HG03097 (cell line): Measurements from ENCODE around the gene KRT85.

Experiments used
- ATAC-seq: cut with Tn5 transposase; IDR thresholded peaks from one replicate; pipeline ENCODE4 v1.9.1; 2021; ENCODE audit not compliant: unreplicated experiment, low FRiP score

The KRT85 gene

DNA sequence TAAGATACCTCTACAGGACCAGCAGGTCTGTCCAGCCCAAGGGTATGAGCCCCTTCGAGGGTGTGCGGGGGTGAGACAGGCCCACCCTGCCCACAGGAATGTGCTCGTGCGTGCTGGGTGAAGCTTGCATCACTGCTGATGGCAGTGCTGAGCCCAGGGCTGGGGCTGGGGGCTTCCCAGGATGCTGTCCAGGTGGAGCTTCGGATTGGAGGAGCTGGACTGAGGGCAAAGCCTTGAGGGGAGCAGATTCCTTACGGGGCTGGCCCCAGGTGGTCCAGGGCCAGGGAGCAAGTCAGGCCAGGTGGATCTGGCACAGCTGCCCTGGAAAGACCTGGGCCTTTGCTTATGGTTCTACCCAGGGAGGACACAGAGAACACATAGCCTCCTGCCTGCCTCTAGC lies 2.5 kb upstream of the KRT85 start:
- no peak for ATAC-seq

DNA sequence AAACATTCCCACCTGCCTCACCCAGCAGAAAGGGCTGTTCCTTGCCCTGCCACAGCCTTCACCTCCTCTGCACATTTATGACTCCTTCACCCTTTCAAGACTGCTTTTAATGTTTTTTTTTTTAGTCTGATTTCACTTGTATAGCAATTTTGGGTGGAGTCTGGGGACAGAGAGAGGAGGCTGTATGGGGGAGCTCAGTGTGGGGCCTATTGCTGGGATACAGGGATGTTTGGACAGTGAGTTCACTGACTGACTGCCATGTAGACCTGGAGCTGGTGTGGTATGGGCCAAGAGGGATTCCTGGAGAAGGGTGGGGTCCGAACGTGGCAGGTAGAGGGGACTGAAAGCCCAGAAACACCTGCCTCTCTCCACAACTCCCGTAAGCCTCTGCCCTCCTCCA lies 1.9 kb upstream of the KRT85 start:
- no peak for ATAC-seq

DNA sequence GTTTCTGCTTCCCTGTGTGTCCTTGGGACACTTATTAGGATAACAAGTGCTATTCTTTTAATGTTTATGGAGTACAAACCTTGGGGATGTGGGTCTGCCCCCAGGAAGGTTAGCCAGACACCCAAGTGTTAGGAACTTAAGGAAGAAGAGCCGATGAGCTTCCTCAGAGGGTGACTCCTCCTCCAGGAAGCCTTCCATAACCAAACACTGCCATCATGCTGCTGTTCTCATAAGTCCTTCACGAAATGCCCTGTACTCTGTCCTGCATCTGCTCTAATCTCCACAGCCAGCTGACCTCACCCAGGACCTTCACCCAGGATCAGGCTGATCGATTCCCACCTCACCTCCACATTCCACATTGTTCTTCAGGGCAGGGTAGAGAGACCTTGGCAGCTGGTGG lies 1.2 kb upstream of the KRT85 start:
- no peak for ATAC-seq

DNA sequence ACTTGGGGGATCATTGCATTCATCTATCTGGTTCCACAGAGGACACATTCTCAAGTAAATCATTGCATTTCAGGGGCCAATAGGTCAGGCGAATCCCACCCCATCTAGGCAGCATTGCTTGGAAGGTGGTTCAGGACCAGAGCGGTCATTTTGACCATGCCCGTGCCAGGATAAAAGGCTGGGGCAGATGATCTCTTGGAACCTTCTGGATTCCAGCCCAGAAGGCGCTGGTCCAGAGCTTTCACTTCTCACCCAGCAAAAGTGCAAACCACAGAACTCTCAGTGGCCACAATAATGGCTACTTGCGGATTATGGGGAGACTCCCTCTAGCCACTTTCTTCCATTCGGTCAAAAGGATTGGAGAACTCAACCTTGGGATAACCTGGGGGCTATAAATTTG lies 595 bp upstream of the KRT85 start:
- no peak for ATAC-seq

DNA sequence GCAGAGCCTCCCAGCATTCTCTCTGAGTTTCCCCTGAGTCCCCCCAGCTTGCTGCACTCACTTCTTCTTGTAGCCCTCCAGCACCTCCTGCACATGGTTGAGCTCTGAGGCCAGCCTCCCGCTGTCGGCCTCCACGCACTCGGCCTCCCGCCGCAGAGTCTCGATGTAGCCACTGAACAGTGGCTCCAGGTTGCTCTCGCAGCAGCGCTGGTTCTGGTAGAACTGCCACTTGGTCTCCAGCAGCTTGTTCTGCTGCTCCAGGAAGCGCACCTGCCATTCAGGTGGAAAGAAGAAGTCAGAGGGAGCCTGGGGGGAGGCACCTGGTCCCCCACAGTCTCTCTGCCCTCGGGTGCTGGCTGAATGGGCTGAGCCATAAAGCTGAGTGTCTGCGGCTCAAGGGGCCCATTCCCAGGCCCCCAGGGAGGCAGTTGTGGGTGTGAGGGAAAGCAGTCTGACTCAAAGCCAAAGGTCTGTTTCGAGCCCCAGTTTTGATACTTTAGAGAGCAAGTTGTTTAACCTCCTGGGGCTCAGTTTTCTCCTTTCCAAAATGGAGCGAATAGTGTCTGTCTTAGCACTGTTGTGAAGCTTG lies 2.3 kb downstream of the KRT85 start:
- ATAC-seq: no peak

DNA sequence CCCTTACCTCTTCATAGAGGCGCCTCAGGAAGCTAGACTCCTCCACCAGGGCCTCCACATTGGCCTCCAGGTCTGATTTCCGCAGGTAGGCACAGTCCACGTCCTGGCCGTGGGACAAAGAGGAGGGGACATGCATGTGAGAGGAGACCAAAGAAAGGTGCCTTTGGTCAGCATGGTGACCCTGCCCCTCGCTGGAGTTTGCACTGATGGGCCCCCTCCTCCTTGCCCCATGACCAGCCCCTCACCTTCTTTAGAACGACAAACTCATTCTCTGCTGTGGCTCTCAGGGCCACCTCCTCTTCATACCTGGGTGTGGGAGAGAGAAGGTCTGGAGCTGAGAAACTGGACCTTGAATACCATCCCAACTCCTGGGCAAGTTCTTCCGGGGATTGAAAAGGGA lies 3.2 kb downstream of the KRT85 start:
- ATAC-seq: no peak

DNA sequence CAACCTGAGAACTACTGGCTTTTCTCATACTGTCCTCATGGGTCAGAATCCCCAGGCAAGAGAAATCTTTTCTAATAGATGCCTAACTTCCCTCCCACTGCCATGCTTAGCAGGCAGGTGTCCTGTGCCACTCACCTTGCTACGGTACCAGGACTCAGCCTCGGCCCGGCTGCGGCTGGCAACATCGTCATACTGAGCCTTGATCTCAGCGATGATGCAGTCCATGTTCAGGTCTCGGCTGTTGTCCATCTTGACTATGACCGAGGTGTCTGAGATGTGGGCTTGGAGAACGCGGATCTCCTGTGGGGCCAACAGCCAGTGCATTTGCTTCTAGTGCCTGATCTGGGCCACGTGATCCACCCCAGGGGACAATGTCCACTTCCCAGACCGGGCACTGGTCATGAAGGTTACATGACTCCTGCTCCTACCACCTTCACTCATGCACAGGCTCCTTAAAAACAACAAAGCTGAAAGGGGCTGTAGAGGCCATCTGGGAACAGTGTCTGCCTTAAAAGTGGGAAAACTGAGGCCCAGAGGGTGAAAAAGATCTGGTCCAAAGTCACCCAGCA lies 4.1 kb downstream of the KRT85 start:
- ATAC-seq: no peak

DNA sequence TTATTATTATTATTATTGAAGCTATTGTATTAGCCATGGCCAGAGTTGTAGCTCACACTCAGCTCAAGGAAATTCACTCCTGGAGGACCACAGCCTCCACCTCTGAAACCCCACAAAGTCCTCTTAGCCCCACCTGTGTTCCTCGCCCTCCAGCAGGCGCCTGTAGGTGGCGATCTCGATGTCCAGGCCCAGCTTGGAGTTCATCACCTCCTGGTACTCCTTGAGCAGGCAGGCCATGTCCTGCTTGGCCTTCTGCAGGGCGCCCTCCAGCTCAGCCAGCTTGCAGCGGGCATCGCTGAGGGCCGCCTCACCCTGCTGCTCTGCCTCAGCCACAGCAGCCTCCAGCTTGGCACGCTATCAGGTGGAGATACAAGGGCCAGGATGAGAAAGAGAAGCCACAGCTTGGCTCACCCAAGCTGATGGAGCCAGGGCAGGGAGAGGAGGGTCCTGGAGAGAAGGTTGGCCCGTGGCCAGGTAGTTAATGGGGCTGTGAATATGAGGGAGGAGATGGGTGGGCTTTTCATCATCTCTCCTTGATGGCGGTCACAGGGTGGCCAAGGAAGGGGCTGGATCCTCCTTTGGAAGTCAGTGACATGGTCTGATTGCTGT lies 5.1 kb downstream of the KRT85 start:
- no peak for ATAC-seq

DNA sequence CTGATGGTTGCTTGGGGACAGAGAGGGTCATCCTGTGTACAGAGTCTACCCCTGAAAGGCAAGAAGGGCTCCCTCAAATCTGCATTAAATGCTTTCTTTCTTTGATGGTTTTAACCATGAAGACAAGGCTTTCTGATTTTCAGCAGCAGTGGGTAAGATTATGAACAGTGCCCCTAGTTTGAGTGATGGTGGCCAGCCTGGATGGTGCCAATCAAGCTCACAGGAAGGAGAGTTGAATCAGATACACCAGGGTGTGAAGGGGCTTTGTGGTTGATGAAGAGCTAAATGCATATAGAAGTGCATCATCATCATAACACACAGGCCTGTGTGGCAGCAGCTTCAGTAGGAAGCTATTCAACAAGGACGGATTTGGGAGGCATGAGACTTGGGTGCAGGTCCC lies 5.7 kb downstream of the KRT85 start:
- ATAC-seq: no peak

DNA sequence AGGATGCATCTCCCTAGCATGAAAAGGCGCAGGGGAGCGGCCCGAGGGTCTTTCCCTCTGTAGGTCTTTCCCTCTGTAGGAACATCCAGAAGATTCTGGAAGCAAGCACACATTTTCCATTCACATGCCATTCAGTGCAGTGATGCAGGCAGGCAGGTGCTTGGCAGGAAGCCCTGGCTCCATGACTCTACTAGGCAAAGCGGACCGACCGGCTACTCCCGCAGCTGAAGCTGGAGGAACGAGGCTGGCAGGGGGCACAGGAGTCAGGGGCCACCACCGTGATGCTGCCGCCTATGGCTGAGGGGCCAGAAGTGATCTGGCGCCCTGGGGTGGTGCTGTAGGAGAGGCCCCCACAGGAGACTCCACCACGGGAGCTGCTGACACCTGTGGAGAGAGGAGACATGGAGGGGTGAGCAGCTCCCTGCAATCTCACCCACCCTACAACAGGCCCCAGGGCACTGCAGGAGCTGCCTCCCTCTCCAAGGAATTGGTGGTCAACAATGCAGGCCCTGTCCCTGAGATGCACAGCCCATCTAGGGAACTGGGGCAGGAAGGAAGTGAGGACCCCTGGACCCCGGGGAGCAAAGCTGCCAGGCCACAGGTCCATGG lies 6.5 kb downstream of the KRT85 start:
- ATAC-seq: no peak

DNA sequence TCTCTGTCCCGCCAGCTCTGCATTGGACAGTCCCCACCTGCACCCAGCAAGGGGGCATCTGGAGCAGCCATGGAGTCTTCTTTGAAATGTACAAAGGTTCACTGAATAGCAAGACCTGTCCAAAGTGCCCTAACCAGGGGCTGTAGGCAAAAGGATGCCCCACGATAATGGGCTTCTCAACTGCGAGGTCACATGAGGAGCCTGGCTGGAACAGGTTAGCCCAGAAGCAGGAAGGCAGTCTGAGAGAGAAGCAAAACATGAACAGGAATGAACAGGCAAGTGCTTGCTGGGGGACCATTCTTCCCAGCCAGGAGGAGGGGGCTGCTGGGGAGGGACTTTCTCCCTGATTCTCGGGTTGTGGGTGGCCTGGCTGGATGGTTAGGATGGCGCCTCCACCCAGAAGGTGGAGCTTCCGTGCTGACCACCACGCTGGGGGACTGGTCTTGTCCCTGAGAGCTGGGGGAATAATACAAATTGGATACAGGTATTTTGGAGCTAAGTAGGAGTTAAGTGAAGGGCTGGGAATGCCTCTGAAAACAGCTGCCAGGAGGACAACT lies 7.1 kb downstream of the KRT85 start:
- ATAC-seq: no peak

DNA sequence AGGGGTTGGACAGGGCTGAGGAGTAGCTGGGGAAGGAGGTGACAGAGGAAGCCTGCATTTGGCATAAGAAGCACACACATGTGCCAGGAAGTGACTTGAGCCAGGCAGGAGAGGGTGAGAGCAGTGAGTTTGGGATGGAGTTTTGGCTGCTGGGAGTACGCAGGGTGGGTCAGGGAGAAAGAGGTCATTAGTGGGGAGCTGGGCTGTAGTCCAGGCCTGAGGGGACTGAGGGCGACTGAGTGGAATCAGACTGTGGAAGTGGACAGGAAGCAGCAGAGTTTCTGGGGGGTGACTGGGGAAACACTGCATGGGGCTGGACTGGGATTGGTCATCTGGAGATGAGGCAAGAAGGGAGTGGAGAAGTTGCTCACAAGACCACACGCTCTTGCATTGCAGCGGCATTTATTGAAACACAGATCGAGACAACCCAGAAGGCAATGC lies 7.6 kb downstream of the KRT85 start:
- no peak for ATAC-seq

DNA sequence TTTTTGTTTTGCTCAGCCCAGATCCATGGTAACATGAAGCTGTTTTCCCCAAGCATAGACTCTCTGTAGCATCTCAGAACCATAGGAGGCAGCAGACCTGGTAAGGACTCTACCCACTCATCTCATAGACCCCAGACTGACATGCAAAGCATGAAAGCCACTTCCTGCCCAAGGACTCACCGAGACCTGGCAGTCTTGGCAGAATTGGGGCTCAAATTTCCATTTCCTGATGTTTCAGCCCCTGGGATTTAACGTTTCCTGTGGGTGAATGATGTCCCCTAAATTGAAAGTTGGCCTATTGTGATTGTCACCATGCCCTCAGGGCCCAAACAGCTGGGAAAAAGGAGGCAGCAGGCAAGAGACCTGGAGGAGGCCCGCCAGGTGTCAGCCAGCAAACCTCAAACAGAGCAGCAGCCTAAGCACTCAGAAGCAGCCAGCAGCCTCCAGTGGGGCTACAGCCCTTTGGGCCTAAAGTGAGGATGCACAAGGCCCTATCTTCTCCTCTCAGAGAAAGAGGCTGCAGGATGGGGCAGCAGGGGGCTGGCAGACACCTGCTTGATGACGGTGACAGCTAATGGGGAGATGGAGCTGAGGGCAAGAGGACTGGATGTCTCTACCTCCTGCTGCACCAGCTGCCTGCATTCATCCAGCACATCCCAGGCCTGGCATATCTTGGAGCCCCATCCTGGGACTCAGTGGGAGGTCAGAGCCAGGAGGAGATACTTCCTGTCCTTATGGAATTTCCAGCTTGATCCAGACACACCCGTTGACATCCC lies 8.5 kb downstream of the KRT85 start:
- ATAC-seq: no peak

DNA sequence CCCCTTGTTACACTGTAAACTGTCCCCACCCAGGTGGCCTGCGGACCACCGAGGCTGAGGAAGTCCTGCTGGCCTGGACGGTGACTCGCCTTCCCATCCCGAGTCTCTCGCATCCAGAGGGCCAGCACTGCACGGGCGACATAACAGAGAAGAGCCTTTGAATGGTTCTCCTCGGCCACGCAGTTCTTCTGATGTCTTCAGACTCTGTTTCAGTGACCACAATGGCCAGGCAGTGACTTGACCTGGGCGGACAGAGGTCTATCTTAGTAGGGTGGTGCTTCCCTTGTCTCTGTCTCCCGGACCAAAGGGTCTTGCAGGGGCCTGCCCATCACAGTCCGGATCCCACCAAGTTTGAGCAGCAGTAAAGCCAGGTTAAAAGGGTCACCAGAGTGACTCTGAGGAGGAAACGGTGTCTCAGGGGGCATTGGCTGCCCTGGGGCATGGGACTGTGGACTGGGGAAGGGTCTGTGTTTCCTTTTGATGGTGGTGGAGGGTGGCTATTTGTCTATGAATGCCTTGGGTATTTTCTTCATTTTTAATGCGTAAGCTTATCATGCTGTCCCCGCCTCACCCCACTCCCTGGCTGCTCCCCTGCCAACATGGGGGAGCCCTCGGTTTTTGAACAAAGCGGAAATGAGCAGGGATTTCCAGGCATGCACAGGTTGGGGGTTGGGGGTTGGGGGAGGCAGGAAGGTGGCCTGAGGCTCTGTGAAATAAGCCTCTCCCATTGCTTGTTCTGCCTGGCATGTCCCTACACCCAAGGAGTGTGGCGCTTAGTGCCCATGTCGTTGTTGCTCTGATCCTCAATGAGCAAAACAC lies 10.3 kb downstream of the KRT85 start:
- ATAC-seq: no peak

DNA sequence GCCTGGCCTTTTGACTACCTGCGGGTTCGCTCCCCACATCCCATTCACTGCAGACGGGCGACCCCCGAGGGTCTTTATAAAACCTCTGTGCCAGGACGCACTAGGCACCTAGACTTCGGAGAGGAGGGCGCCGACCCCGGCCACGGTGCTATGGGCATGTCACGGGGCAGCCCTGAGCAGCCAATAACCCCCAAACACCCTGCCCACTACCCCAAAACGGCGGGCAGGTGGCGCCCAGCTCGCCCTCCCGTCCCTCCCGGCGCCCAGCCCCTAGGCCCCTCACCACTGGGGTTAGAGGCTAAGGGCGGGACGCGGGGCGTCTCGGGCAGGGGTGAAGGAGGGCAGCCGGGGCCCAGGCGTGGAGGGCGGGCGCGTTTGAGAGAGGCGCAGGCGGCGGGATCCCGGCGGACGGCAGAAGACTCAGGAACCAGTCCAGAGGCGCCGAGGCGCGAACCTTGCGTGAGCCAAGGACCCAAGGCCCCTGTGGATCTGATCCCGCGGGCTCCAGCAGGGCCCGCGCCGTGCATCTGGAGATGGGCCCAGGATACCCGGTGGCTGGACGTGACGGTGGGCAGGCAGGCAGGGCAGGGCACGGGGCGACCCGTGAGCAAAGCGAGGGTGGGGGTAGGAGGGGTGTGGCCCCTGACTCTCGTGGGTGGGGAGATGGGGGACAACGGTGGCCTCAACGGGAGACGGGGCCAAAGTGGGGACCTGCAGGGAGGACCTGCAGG lies 11.1 kb downstream of the KRT85 start:
- ATAC-seq: no peak

DNA sequence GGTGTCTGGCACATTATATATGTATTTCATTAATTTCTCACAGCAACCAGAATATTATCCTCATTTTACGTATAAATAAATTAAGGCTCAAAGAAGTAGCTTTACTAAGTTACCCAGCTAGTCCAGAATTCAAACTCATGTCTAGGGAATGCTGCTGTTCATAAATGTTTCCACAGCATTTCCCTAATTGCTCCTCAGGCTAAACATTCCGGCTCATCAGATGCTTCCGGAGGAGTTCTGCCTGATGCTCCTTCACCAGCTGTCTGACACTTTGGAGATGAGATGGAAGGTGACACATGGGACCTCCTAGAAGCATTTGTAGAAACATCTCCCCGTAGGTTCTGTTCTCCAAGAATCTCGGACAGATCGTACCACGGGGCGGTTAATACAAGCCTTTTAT lies 12.1 kb downstream of the KRT85 start:
- no peak for ATAC-seq

DNA sequence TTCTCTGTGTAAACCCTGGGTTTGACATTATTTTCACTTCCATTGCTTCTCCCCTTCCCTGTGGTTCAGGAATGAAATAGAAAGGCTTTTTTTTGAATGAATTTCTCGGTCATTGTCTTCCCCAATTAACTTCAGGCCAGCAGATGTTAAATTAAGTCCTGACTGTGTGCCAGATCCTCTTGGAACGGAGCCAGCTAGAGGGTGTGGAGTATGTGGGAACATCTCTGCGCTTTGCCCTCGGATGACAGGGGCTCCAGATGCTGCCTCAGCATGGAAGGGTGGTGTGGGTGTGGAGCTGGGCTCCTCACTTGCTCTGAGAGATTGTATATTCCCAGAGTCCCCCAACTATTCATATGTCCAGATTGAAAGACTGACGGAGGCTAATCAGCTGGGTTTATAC lies 13.1 kb downstream of the KRT85 start:
- ATAC-seq: no peak

DNA sequence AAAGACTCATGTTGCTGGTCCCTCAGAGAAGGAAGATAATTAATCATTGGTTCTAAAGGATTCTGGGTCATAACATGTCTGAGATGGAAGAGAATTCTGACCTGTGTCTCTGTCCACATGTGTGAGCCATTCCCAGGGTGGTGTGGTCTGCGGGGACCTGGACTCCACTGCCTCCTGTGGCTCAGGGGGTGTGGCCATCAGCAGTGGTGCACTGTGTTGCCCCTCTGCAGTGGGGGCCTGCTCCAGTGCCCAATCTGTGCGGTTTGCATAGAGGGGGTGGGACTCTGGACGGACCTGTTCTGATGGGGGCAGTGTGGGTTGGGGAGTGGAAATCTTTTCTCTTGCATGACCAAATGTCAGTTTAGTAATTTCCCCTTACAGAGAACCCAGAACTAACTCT lies 13.5 kb downstream of the KRT85 start:
- no peak for ATAC-seq

DNA sequence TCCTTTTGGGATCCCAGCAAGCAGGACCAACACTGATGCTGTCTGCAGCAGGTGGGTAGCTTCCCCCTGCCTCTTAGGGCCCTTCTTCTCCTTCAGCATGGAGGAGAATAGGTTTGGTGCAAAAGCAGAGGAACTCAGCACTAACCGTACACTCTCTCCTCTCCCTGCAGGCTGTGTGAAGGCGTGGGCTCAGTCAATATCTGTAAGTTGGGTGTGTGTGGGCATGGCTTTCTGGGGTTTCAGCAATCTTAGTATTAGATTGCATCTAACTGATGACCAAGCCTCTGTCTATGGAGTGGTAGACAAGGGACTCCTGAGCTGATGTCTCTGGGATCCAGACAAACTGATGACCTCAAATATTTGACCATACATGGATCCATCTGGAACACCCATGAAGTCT lies 14.3 kb downstream of the KRT85 start:
- ATAC-seq: no peak
